Breast epithelium (tissue), 3 donors: Measurements from ENCODE around the gene MTRF1.

ENCODE experiments used
- CTCF ChIP-seq, 3 donors: fragments of 450-650 bp; IDR thresholded peaks; one replicate each; pipeline ENCODE4 v1.5.1; 2016 to 2017; ENCODE audit warnings: antibody characterized with exemption in 3 of 3, mild to moderate bottlenecking in 3 of 3, moderate library complexity in 3 of 3
- POLR2A ChIP-seq: fragments of 450-650 bp; IDR thresholded peaks from one replicate; pipeline ENCODE4 v1.6.1; 2016; ENCODE audit warnings: antibody characterized with exemption, mild to moderate bottlenecking, moderate library complexity
- POLR2AphosphoS5 ChIP-seq, 3 donors: sonication (generic); formaldehyde crosslinking; IDR thresholded peaks; one replicate each; pipeline ENCODE4 v1.6.1; 2017; ENCODE audit warnings: antibody characterized with exemption in 3 of 3

DNA sequence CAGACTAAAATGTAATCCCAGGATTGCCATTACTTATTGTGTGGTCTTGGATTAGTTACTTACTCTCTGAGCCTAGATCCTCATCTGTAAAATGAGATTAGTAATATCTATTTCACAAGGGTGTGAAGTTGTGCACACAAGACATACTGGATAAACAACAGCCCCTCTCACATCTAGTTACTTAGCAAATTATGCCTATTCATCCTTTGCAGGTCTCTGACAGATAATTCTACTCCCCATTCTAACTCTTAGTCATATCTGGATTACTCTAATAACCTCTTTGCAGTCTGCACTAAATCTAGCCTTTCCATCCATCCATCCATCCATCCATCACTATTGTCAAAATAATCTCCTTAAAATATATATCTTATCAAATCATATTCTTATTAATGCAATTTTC is 12.4 kb downstream of the MTRF1 start:
- TF ChIP-seq CTCF (IDR thresholded peaks at IDR 0.05): no peak
- TF ChIP-seq POLR2AphosphoS5 (IDR thresholded peaks at IDR 0.05): no peak
- no peak for TF ChIP-seq POLR2A
